Subcutaneous adipose tissue (tissue), 4 donors: Measurements from ENCODE around the gene RAD18. TPM values are rescaled to one million over a fixed set of nuclear protein-coding genes. Genes with fewer than 3 reads are reported as not detected.

Experiments used
- total RNA-seq, 4 donors: library from RNA; depleted of rRNA; stranded (reverse); fragments of >200 nt; gene quantifications; one replicate each; pipeline ENCODE4 v1.1.0, GENCODE V29; 2016
- TF ChIP-seq, protein P1 (sequence below): fragments of 450-650 bp; IDR thresholded peaks from one replicate; pipeline ENCODE4 v1.5.1; 2016; ENCODE audit warnings: low read depth, mild to moderate bottlenecking, control low read depth, antibody characterized with exemption, moderate library complexity

Gene RAD18
- total RNA-seq, 4 donors from 2014 or later = 5.9 to 12.2 (median 9.9) TPM

DNA sequence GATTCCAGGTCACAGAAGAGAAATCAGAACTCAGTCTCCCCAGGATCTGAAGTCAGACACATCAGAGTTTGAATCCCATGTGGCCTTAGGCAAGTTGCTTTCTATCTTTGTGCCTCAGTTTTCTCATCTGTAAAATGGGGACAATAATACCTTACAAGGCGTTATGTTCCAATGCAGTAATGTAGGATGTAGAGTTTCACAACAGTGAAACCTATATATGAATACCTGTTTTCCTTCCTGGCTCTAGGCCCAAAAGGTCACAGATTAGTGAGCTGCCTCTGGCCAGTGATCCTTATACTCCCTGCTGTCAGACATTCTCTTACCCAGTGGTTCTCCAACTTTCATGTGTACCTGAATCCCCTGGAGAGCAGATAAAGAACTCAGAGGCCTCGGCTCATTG, 121.0 kb downstream of the RAD18 start:
- TF ChIP-seq, protein P1, sequence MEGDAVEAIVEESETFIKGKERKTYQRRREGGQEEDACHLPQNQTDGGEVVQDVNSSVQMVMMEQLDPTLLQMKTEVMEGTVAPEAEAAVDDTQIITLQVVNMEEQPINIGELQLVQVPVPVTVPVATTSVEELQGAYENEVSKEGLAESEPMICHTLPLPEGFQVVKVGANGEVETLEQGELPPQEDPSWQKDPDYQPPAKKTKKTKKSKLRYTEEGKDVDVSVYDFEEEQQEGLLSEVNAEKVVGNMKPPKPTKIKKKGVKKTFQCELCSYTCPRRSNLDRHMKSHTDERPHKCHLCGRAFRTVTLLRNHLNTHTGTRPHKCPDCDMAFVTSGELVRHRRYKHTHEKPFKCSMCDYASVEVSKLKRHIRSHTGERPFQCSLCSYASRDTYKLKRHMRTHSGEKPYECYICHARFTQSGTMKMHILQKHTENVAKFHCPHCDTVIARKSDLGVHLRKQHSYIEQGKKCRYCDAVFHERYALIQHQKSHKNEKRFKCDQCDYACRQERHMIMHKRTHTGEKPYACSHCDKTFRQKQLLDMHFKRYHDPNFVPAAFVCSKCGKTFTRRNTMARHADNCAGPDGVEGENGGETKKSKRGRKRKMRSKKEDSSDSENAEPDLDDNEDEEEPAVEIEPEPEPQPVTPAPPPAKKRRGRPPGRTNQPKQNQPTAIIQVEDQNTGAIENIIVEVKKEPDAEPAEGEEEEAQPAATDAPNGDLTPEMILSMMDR = no peak

DNA sequence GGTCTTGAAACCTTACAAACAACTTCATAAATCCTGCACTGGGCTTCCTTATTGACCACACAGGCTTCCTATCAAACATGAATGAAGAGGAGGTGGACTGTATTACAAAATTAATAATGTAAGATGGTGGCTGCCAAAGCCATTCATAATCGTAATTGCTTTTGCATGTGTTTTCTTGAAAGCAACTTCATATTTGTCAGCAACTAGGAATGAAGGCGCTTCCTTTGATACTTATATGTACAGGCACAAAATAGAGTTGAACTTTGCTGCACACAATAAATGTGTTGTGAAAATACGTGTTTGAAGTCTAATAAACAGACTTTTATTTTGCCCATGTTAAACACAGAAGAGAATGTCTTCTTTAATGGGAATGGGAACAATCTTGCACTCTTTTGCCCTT, 121.8 kb downstream of the RAD18 start:
- TF ChIP-seq, protein P1 = no peak

DNA sequence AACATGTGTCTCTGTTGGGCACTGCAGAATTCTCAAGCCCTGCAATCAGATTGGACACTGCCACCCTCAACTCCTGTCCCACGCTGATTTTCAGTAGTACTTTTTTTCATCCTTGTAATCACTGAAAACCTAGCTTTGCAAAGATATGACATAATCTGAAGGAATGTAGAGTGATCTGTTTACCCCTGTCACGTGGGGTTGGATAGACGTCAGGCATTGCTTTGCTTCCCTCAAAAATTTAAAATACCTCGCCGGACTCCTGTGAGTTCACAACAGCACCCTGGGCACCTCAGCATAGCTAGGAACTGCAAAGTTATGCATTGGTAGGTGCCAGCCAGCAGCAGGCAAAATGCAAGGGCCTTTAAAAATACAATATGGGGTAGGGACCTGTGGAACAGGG, 122.7 kb downstream of the RAD18 start:
- TF ChIP-seq, protein P1 = no peak

DNA sequence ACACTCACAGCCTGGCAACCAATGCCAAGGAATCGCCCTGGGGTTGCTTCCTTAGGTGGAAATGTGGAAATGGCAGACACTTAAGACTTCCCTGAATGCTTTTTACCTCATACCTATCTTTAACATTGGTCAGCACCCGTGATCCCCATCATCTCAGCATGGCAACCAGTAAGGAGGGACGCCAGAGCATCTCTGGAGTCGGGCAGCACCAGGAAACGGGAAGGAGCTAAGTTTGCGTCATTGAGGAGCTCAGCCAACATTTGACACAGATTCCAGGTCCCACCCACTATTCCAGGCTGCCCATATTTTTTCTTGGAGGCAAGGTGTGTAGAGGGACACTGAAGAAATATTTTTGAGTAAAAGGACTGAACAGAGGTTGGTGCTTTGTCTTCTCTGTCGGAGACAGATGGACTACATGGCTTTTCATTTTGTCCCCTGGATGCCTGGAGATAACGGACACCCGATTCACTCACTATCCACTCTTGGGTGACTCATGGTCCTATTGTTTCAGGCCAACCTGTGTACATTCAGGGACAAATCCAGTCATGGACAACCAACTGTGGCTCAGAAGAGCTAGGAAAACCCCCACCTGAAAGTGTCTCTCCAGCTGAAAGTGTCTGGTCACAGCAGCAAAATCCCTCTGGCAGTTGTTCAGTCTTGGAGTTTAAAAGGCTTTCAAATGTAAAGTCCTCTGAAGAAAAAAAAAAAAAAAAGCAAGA, 123.5 kb downstream of the RAD18 start:
- TF ChIP-seq, protein P1 = no peak

DNA sequence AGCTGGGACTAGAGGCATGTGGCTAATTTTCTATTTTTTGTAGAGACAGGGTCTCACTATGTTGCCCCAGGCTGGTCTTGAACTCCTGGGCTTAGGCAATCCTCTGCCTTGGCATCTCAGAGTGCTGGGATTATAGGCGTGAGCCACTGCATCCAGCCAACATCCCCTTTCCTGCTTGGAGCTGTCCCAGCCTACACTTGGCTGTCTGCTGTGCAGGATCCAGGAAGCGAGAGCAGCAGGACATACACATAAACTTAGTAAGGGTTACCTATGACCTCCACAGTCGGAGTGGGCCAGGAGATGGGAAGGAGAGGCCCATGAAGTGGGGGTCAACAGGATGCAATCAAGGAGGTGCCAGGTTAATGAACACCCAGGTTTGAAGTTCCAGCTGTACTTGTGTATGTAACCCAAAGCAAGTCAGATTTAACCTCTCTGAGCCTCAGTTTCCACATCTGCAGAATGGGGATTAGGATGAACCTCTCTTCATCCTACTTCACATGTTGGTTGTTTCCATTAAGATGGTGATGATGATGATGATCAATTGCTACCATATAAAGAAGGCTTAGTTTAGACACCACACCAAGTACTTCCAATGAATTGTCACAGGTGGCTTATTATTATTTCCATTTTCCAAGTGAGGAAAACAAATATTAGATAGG, 124.4 kb downstream of the RAD18 start:
- TF ChIP-seq, protein P1 = no peak

DNA sequence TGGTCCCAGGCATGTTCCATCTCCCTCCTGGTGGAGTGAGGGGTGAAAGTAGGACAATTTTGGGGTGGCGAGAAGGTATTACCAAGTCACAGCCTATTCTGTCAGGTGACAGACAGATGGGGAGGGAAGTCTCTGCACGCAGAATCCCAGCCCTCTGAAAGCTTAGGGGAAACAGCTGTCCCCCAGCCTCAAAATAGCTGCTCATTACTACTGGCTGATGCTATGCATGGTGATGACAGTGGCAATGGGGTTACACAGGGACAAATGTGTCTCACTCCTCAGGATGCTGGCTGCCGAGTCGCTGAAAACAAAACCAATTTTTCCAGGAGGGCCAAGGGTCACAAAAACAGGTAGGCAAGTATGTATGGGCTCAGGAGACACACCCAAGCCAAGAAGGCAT, 125.0 kb downstream of the RAD18 start:
- TF ChIP-seq, protein P1 = no peak

DNA sequence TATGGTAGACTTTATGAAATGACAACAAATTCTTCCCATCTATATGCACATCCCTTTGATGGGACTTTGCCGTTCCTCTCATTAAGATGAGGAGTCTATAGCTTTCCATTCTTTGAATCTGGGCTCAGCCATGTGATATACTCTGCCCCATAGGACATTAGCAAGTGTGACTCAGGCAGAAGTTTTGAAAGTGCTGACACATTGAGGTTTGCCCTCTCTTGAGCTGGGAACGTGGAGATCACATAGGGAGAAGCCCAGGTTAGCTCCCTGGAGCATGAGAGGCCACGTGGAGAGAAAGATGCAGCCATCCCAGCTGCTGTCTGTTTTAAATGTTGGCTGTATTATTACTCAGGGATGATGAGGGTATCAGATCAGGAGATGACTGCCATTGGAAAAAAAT, 126.1 kb downstream of the RAD18 start:
- TF ChIP-seq, protein P1 = no peak
